ENCODE data around the gene SNRK. TPM values are rescaled to one million over a fixed set of nuclear protein-coding genes. Genes with fewer than 3 reads are reported as not detected.

SNRK gene
- total RNA-seq, 2 experiments from 2014 or later, result 215 to 217 TPM

DNA sequence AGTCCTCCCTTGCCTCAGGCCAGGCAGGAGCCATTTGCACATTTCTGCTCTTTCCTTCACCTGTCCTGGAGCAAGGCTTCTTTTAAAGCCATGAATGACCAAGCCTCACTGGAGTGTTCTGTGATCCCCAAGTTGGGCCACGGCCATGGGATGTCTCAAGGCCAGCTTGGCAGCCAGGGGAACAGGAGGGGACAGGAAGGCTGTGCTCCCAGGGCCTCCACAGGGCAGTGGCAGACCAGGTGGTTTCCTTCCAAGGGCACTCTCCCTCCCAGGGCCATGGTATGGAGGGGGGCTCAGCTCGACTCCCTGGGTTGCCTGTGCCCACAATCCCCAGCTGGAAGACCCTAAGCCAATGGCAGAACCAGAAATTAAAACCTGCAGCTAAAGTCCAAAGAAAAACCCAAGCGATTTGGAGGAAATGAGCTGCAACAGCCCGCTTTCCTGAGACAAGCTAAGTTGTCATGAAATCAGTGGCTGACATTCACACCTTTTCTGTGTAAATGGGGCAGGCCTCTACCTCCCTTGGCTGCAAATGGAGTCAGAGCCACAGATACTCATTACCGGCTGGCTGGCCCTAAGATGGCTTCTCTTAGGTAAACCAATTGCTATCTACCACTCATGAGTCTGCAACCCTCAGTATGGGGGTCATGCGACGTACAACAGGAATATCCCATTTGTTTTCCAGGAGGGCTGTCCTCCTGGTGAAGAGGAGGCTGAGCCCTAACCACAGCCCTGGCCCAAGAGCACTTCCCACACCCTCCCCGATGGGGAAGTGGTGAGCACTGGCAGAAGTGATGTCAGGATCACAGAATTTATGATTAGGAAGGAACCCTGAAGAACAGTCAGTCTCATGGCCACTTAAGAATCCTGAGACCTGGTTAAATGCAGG, 83.3 kb downstream of the SNRK start:
- intact Hi-C loops (cut with DNase I, micrococcal nuclease), result no loop called here
- POLR2A ChIA-PET, result no interaction called here
- TF ChIP-seq, protein P1, sequence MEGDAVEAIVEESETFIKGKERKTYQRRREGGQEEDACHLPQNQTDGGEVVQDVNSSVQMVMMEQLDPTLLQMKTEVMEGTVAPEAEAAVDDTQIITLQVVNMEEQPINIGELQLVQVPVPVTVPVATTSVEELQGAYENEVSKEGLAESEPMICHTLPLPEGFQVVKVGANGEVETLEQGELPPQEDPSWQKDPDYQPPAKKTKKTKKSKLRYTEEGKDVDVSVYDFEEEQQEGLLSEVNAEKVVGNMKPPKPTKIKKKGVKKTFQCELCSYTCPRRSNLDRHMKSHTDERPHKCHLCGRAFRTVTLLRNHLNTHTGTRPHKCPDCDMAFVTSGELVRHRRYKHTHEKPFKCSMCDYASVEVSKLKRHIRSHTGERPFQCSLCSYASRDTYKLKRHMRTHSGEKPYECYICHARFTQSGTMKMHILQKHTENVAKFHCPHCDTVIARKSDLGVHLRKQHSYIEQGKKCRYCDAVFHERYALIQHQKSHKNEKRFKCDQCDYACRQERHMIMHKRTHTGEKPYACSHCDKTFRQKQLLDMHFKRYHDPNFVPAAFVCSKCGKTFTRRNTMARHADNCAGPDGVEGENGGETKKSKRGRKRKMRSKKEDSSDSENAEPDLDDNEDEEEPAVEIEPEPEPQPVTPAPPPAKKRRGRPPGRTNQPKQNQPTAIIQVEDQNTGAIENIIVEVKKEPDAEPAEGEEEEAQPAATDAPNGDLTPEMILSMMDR (IDR thresholded peaks at IDR 0.05), result no peak
- Histone ChIP-seq H3K36me3 (ENCODE audit: insufficient read depth, low read length) (no peaks in the 10 kb centered on the region), H3K4me1 (ENCODE audit: insufficient read depth, low read length) (peaks cover 15% of the 10 kb centered on the region), H3K4me3 (ENCODE audit: low read length) (no peak overlapping the region), H3K27me3 (ENCODE audit: control insufficient read depth in 1 of 2, insufficient read depth in 2 of 2, low read length in 2 of 2) (no peaks in the 10 kb centered on the region), H3K9me3 (ENCODE audit: control insufficient read depth in 1 of 2, insufficient read depth in 1 of 2, low read length in 2 of 2) (peaks cover 0 to 5% of the 10 kb centered on the region in 2 experiments), H3K27ac (ENCODE audit: low read depth in 1 of 2, low read length in 2 of 2) (no peak overlapping the region)
- no peaks in the 10 kb centered on the region for H3K27me3 Mint-ChIP-seq
- no peak overlapping the region for H3K27ac Mint-ChIP-seq
- no peaks in the 10 kb centered on the region for H3K4me1 Mint-ChIP-seq (ENCODE audit: low read depth)
- H3K36me3 Mint-ChIP-seq (ENCODE audit: low read depth), result no peaks in the 10 kb centered on the region
- H3K4me3 Mint-ChIP-seq, result no peak overlapping the region
- CTCF ChIA-PET, result no interaction called here
- ATAC-seq (ENCODE audit: poor library complexity) (no peak), DNase-seq (peak in 1 of 14 experiments; percentile 39)
- H3K9me3 Mint-ChIP-seq, result no peaks in the 10 kb centered on the region

DNA sequence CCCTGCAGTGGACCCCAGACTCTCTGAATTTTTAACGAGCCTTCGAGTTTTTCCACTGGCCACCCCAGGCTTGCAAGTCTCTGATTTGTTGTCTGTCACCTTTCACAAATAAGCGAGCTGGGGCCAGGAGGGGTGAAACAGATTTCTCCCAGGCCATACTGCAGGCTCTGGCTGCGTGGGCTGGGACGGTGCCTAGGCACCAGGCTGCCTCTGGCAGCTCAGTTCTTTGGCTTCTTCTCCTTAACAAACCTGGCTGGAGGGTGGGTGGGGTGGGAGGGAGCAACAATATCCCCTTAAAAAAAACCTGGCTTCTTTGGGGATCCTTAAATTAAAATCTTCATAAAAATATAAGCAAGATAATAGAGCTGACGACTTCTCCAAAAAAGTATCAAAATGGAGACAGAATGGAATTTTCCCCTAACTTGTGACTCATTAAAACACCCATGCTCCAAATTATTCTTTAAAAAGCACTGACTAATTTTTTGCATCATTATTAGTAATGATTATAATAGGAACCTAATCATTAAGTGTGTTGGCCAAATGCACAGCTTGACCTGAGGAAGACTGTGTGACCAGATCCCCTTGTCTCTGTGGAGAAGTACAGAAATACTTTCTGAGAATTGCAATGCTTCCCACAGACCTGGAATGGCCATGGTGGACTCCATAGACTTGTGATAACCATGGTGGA, 84.1 kb downstream of the SNRK start:
- Mint-ChIP-seq H3K4me1 (ENCODE audit: low read depth) (no peaks in the 10 kb centered on the region), H3K4me3 (no peak overlapping the region), H3K9me3 (no peaks in the 10 kb centered on the region), H3K27ac (no peak overlapping the region), H3K36me3 (ENCODE audit: low read depth) (no peaks in the 10 kb centered on the region), H3K27me3 (no peaks in the 10 kb centered on the region)
- TF ChIP-seq, protein P1 (IDR thresholded peaks at IDR 0.05), result no peak
- DNase-seq (no peak), ATAC-seq (ENCODE audit: poor library complexity) (no peak)
- no peaks in the 10 kb centered on the region for H3K36me3 ChIP-seq (ENCODE audit: insufficient read depth, low read length)
- no peaks in the 10 kb centered on the region for H3K27me3 ChIP-seq (ENCODE audit: control insufficient read depth in 1 of 2, insufficient read depth in 2 of 2, low read length in 2 of 2)
- ChIA-PET CTCF (interaction anchor here (1.3 kb wide), 1 partner anchor 19 kb away, joined by 3 read pairs; no protein-coding TSS in a partner anchor), POLR2A (no interaction called here)
- H3K4me3 ChIP-seq (ENCODE audit: low read length), result no peak overlapping the region
- intact Hi-C loops (cut with DNase I, micrococcal nuclease), result no loop called here
- no peaks in the 10 kb centered on the region for H3K9me3 ChIP-seq (ENCODE audit: control insufficient read depth in 1 of 2, insufficient read depth in 1 of 2, low read length in 2 of 2)
- H3K27ac ChIP-seq (ENCODE audit: low read depth in 1 of 2, low read length in 2 of 2), result no peak overlapping the region
- H3K4me1 ChIP-seq (ENCODE audit: insufficient read depth, low read length), result peaks cover 15% of the 10 kb centered on the region

DNA sequence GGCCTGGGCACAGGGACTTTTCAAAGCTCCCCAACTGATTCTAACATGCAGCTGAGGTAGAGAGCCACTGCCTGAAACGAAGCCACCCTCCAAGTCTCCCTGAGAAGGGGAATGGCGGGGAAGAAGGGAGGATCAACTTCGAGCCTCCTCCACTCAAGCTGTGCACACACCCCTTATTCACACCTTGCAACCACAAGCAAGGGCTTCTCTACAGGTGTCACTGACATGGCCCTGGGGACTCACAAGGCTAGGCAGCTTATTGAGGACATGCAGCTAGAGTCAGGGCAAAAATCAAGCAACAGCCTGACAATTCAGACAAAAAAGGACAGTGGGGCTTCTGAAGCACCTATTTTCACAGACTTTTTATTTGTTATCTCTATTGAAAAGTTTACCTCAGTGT, 85.2 kb downstream of the SNRK start:
- no peak overlapping the region for H3K27ac ChIP-seq (ENCODE audit: low read depth in 1 of 2, low read length in 2 of 2)
- peaks cover 15% of the 10 kb centered on the region for H3K4me1 ChIP-seq (ENCODE audit: insufficient read depth, low read length)
- H3K4me3 Mint-ChIP-seq, result no peak overlapping the region
- no peak overlapping the region for H3K27ac Mint-ChIP-seq
- no peaks in the 10 kb centered on the region for H3K27me3 Mint-ChIP-seq
- H3K36me3 Mint-ChIP-seq (ENCODE audit: low read depth), result no peaks in the 10 kb centered on the region
- H3K36me3 ChIP-seq (ENCODE audit: insufficient read depth, low read length), result no peaks in the 10 kb centered on the region
- no peaks in the 10 kb centered on the region for H3K9me3 ChIP-seq (ENCODE audit: control insufficient read depth in 1 of 2, insufficient read depth in 1 of 2, low read length in 2 of 2)
- no peak overlapping the region for H3K4me3 ChIP-seq (ENCODE audit: low read length)
- DNase-seq (peak in 1 of 14 experiments; percentile 30), ATAC-seq (ENCODE audit: poor library complexity) (no peak)
- TF ChIP-seq, protein P1 (IDR thresholded peaks at IDR 0.05), result no peak
- CTCF ChIA-PET, result interaction anchor here (1.3 kb wide), 1 partner anchor 18 kb away, joined by 3 read pairs; no protein-coding TSS in a partner anchor
- no peaks in the 10 kb centered on the region for H3K9me3 Mint-ChIP-seq
- no peaks in the 10 kb centered on the region for H3K27me3 ChIP-seq (ENCODE audit: control insufficient read depth in 1 of 2, insufficient read depth in 2 of 2, low read length in 2 of 2)
- intact Hi-C loops (cut with DNase I, micrococcal nuclease), result no loop called here
- no peaks in the 10 kb centered on the region for H3K4me1 Mint-ChIP-seq (ENCODE audit: low read depth)
- POLR2A ChIA-PET, result interaction anchor here (0.6 kb wide), 1 partner anchor 47 kb away, joined by 3 read pairs; no protein-coding TSS in a partner anchor

All from CD4-positive, alpha-beta T cell (primary cell).